ENCODE measurements around the gene TUBGCP6.

TUBGCP6 gene

GRCh38 chr22:50183141-50183971 lies 61.5 kb downstream of the TUBGCP6 start:
- no peak overlapping the region for H2BK5ac ChIP-seq (ENCODE audit: low read depth, low read length, poor library complexity)
- H3K4ac ChIP-seq (ENCODE audit: low read depth, low read length), result no peak overlapping the region
- H3K18ac ChIP-seq (ENCODE audit: low read length), result no peak overlapping the region
- H4K8ac ChIP-seq (ENCODE audit: low read depth, low read length), result no peak overlapping the region
- H2BK120ac ChIP-seq (ENCODE audit: insufficient read depth, low read length, poor library complexity), result no peak overlapping the region
- H3K4me1 ChIP-seq (ENCODE audit: control insufficient read depth in 1 of 2, insufficient read depth in 2 of 2, low read length in 2 of 2), result peaks cover 19% of the 10 kb centered on the region in 2 experiments
- H4K12ac ChIP-seq (ENCODE audit: low read depth, low read length), result no peak overlapping the region
- no peak overlapping the region for H2BK12ac ChIP-seq (ENCODE audit: low read length)
- H3K27me3 ChIP-seq (ENCODE audit: insufficient read depth, low read length), result no peaks in the 10 kb centered on the region
- peaks cover 13% of the 10 kb centered on the region for H3K79me2 ChIP-seq (ENCODE audit: control insufficient read depth, insufficient read depth, low read length, poor library complexity)
- H3K4me2 ChIP-seq (ENCODE audit: low read length), result no peak overlapping the region
- H3K4me3 ChIP-seq (ENCODE audit: low read depth, low read length), result no peak overlapping the region
- WGBS (ENCODE audit: extremely low coverage, insufficient coverage, insufficient read length), result no CpG with 5 or more reads among the region's 19 CpGs
- no peak overlapping the region for H2AFZ ChIP-seq (ENCODE audit: insufficient read depth, low read length, poor library complexity)
- H3K9me3 ChIP-seq (ENCODE audit: insufficient read depth, low read depth, low read length), result peaks cover 1% of the 10 kb centered on the region
- no peak overlapping the region for H4K91ac ChIP-seq (ENCODE audit: low read depth, low read length)
- H3K36me3 ChIP-seq (ENCODE audit: control insufficient read depth in 1 of 2, insufficient read depth in 2 of 2, low read length in 2 of 2), result peaks cover 0 to under 1% of the 10 kb centered on the region in 2 experiments
- no peak overlapping the region for H3K14ac ChIP-seq (ENCODE audit: low read length)
- no peak overlapping the region for H3K27ac ChIP-seq (ENCODE audit: low read depth, low read length)
- peaks cover 10% of the 10 kb centered on the region for H3K79me1 ChIP-seq (ENCODE audit: low read length)
- DNase-seq, result no peak
- H2AK5ac ChIP-seq (ENCODE audit: low read length), result no peak overlapping the region
- H3K9ac ChIP-seq (ENCODE audit: low read length), result no peak overlapping the region
- no peak overlapping the region for H3K23ac ChIP-seq (ENCODE audit: low read length)

GRCh38 chr22:50182176-50183081 lies 62.4 kb downstream of the TUBGCP6 start:
- Histone ChIP-seq H4K12ac (ENCODE audit: low read depth, low read length) (no peak overlapping the region), H3K14ac (ENCODE audit: low read length) (no peak overlapping the region), H4K8ac (ENCODE audit: low read depth, low read length) (no peak overlapping the region), H3K36me3 (ENCODE audit: control insufficient read depth in 1 of 2, insufficient read depth in 2 of 2, low read length in 2 of 2) (no peaks in the 10 kb centered on the region), H3K4me1 (ENCODE audit: control insufficient read depth in 1 of 2, insufficient read depth in 2 of 2, low read length in 2 of 2) (peaks cover 19 to 21% of the 10 kb centered on the region in 2 experiments), H3K27me3 (ENCODE audit: insufficient read depth, low read length) (no peaks in the 10 kb centered on the region), H2BK120ac (ENCODE audit: insufficient read depth, low read length, poor library complexity) (no peak overlapping the region), H3K18ac (ENCODE audit: low read length) (no peak overlapping the region), H3K9ac (ENCODE audit: low read length) (no peak overlapping the region), H4K91ac (ENCODE audit: low read depth, low read length) (no peak overlapping the region), H3K4me2 (ENCODE audit: low read length) (no peak overlapping the region), H3K4me3 (ENCODE audit: low read depth, low read length) (no peak overlapping the region), H2AFZ (ENCODE audit: insufficient read depth, low read length, poor library complexity) (no peak overlapping the region), H2BK12ac (ENCODE audit: low read length) (no peak overlapping the region), H3K27ac (ENCODE audit: low read depth, low read length) (no peak overlapping the region), H3K79me1 (ENCODE audit: low read length) (peaks cover 10% of the 10 kb centered on the region), H3K79me2 (ENCODE audit: control insufficient read depth, insufficient read depth, low read length, poor library complexity) (peaks cover 13% of the 10 kb centered on the region), H3K23ac (ENCODE audit: low read length) (no peak overlapping the region), H2AK5ac (ENCODE audit: low read length) (no peak overlapping the region), H3K4ac (ENCODE audit: low read depth, low read length) (no peak overlapping the region), H2BK5ac (ENCODE audit: low read depth, low read length, poor library complexity) (no peak overlapping the region), H3K9me3 (ENCODE audit: insufficient read depth, low read depth, low read length) (peaks cover 4% of the 10 kb centered on the region)
- DNase-seq, result no peak
- no CpG with 5 or more reads among the region's 31 CpGs for WGBS (ENCODE audit: extremely low coverage, insufficient coverage, insufficient read length)

GRCh38 chr22:50180727-50181521 lies 63.9 kb downstream of the TUBGCP6 start:
- no peak overlapping the region for H3K18ac ChIP-seq (ENCODE audit: low read length)
- H3K23ac ChIP-seq (ENCODE audit: low read length), result no peak overlapping the region
- no peak overlapping the region for H2AK5ac ChIP-seq (ENCODE audit: low read length)
- DNase-seq, result no peak
- H2BK12ac ChIP-seq (ENCODE audit: low read length), result no peak overlapping the region
- no peak overlapping the region for H2AFZ ChIP-seq (ENCODE audit: insufficient read depth, low read length, poor library complexity)
- peaks cover 13 to 14% of the 10 kb centered on the region in 2 experiments for H3K4me1 ChIP-seq (ENCODE audit: control insufficient read depth in 1 of 2, insufficient read depth in 2 of 2, low read length in 2 of 2)
- no peak overlapping the region for H3K4me3 ChIP-seq (ENCODE audit: low read depth, low read length)
- H3K79me1 ChIP-seq (ENCODE audit: low read length), result peaks cover 6% of the 10 kb centered on the region
- no peak overlapping the region for H2BK5ac ChIP-seq (ENCODE audit: low read depth, low read length, poor library complexity)
- no peaks in the 10 kb centered on the region for H3K27me3 ChIP-seq (ENCODE audit: insufficient read depth, low read length)
- H3K9ac ChIP-seq (ENCODE audit: low read length), result no peak overlapping the region
- no peak overlapping the region for H3K14ac ChIP-seq (ENCODE audit: low read length)
- no CpG with 5 or more reads among the region's 27 CpGs for WGBS (ENCODE audit: extremely low coverage, insufficient coverage, insufficient read length)
- H4K12ac ChIP-seq (ENCODE audit: low read depth, low read length), result no peak overlapping the region
- peaks cover 7% of the 10 kb centered on the region for H3K9me3 ChIP-seq (ENCODE audit: insufficient read depth, low read depth, low read length)
- no peak overlapping the region for H4K8ac ChIP-seq (ENCODE audit: low read depth, low read length)
- no peak overlapping the region for H3K4me2 ChIP-seq (ENCODE audit: low read length)
- no peak overlapping the region for H4K91ac ChIP-seq (ENCODE audit: low read depth, low read length)
- no peak overlapping the region for H2BK120ac ChIP-seq (ENCODE audit: insufficient read depth, low read length, poor library complexity)
- no peak overlapping the region for H3K4ac ChIP-seq (ENCODE audit: low read depth, low read length)
- peaks cover 3% of the 10 kb centered on the region for H3K79me2 ChIP-seq (ENCODE audit: control insufficient read depth, insufficient read depth, low read length, poor library complexity)
- no peak overlapping the region for H3K27ac ChIP-seq (ENCODE audit: low read depth, low read length)
- H3K36me3 ChIP-seq (ENCODE audit: control insufficient read depth in 1 of 2, insufficient read depth in 2 of 2, low read length in 2 of 2), result no peaks in the 10 kb centered on the region
